Neural progenitor cell (in vitro differentiated cells): ENCODE results near the gene SYNJ2. TPM values are rescaled to one million over a fixed set of nuclear protein-coding genes. Genes with fewer than 3 reads are reported as not detected.

Experiments
- DNase-seq: peaks from one replicate; pipeline ENCODE4 v3.0.0-alpha.2; 2016; ENCODE audit warnings: low spot score
- H2AFZ ChIP-seq: fragments of 200-600 bp; sonication (generic); replicated peaks from 2 replicates; pipeline ENCODE4 v1.6.1; 2016; ENCODE audit warnings: antibody characterized with exemption
- H3F3A ChIP-seq: fragments of 200-600 bp; sonication (generic); 2 replicates; pipeline ENCODE4 v1.6.1; 2016; ENCODE audit warnings: antibody characterized with exemption, low read depth
- H3K27ac ChIP-seq: fragments of 200-600 bp; sonication (generic); 2 replicates; pipeline ENCODE4 v1.5.1; 2016; ENCODE audit warnings: mild to moderate bottlenecking
- H3K27me3 ChIP-seq: fragments of 200-600 bp; sonication (generic); 2 replicates; pipeline ENCODE4 v1.6.1; 2016; ENCODE audit warnings: mild to moderate bottlenecking, moderate library complexity
- H3K36me3 ChIP-seq: fragments of 200-600 bp; sonication (generic); 2 replicates; pipeline ENCODE4 v1.5.1; 2016
- H3K4me1 ChIP-seq: fragments of 200-600 bp; sonication (generic); 2 replicates; pipeline ENCODE4 v1.6.1; 2016; ENCODE audit warnings: mixed run types
- H3K4me2 ChIP-seq: fragments of 200-600 bp; sonication (generic); 2 replicates; pipeline ENCODE4 v1.6.1; 2016
- H3K4me3 ChIP-seq: fragments of 200-600 bp; sonication (generic); 2 replicates; pipeline ENCODE4 v1.5.1; 2016
- H3K79me2 ChIP-seq: fragments of 200-600 bp; sonication (generic); 2 replicates; pipeline ENCODE4 v1.6.1; 2016; ENCODE audit warnings: low read depth
- H3K9ac ChIP-seq: fragments of 200-600 bp; sonication (generic); 2 replicates; pipeline ENCODE4 v1.6.1; 2016
- H3K9me3 ChIP-seq: fragments of 200-600 bp; sonication (generic); 2 replicates; pipeline ENCODE4 v1.5.1; 2016; ENCODE audit warnings: low read depth
- H4K20me1 ChIP-seq: fragments of 200-600 bp; sonication (generic); 2 replicates; pipeline ENCODE4 v1.6.1; 2016; ENCODE audit warnings: low read depth
- H3K27ac Mint-ChIP-seq: 3 replicates; pipeline ENCODE4 v1.8.0; 2021; ENCODE audit warnings: mixed read lengths
- H3K27me3 Mint-ChIP-seq: 2 replicates; pipeline ENCODE4 v1.8.0; 2022; ENCODE audit warnings: low read depth, mild to moderate bottlenecking, inconsistent platforms, moderate library complexity, mixed read lengths; ENCODE audit not compliant: insufficient read depth
- H3K36me3 Mint-ChIP-seq: 3 replicates; pipeline ENCODE4 v1.8.0; 2021; ENCODE audit warnings: mixed read lengths
- H3K4me1 Mint-ChIP-seq: 3 replicates; pipeline ENCODE4 v1.8.0; 2021; ENCODE audit warnings: mixed read lengths
- H3K4me3 Mint-ChIP-seq: 3 replicates; pipeline ENCODE4 v1.8.0; 2021; ENCODE audit warnings: mild to moderate bottlenecking, moderate library complexity, mixed read lengths
- H3K9me3 Mint-ChIP-seq: 3 replicates; pipeline ENCODE4 v1.8.0; 2020; ENCODE audit warnings: mixed read lengths
- CTCF ChIP-seq: fragments of 200-600 bp; sonication (generic); IDR thresholded peaks from 2 replicates; pipeline ENCODE4 v1.5.1; 2017; ENCODE audit warnings: antibody characterized with exemption, mild to moderate bottlenecking
- EZH2 ChIP-seq: fragments of 200-600 bp; sonication (generic); IDR thresholded peaks from 2 replicates; pipeline ENCODE4 v1.6.1; 2017; ENCODE audit warnings: antibody characterized with exemption, mild to moderate bottlenecking, moderate library complexity
- EZH2phosphoT487 ChIP-seq: fragments of 200-600 bp; sonication (generic); IDR thresholded peaks from 2 replicates; pipeline ENCODE4 v1.6.1; 2017; ENCODE audit warnings: antibody characterized with exemption
- total RNA-seq: library from RNA; depleted of rRNA; stranded (reverse); fragments of >200 nt; gene quantifications from 2 replicates; pipeline ENCODE4 v1.2.3, GENCODE V29; 2015; ENCODE audit warnings: low replicate concordance

Gene SYNJ2
- total RNA-seq, 1 donor from 2014 or later: 4.8 TPM

- no peaks in the 10 kb centered on the region for H4K20me1 ChIP-seq
- no peak overlapping the region for H3K4me3 Mint-ChIP-seq
- H3K4me2 ChIP-seq: no peak overlapping the region
These were observed 86.7 kb downstream of the SYNJ2 start for GRCh38 chr6:158068156-158068892.

GRCh38 chr6:158068893-158069799, 87.5 kb downstream of the SYNJ2 start:
- Histone ChIP-seq H2AFZ (no peak overlapping the region), H3K9ac (no peak overlapping the region), H3K27ac (no peak overlapping the region), H4K20me1 (no peaks in the 10 kb centered on the region), H3K4me1 (no peaks in the 10 kb centered on the region), H3F3A (no peaks in the 10 kb centered on the region), H3K27me3 (no peaks in the 10 kb centered on the region), H3K79me2 (no peaks in the 10 kb centered on the region), H3K9me3 (no peaks in the 10 kb centered on the region), H3K4me2 (no peak overlapping the region), H3K36me3 (no peaks in the 10 kb centered on the region), H3K4me3 (no peak overlapping the region)
- no peak for TF ChIP-seq CTCF
- Mint-ChIP-seq H3K9me3 (no peaks in the 10 kb centered on the region), H3K27me3 (peaks cover 4% of the 10 kb centered on the region), H3K36me3 (peaks cover 4% of the 10 kb centered on the region), H3K27ac (peak overlapping the region; percentile 77), H3K4me1 (peaks cover 12% of the 10 kb centered on the region), H3K4me3 (no peak overlapping the region)
- no peak for DNase-seq

More at GRCh38 chr6:158068156-158068892, 86.7 kb downstream of the SYNJ2 start:
- no peak overlapping the region for H2AFZ ChIP-seq
- H3K9me3 ChIP-seq: no peaks in the 10 kb centered on the region
- peaks cover 6% of the 10 kb centered on the region for H3K27me3 Mint-ChIP-seq
- H3K27me3 ChIP-seq: no peaks in the 10 kb centered on the region
- no peaks in the 10 kb centered on the region for H3K36me3 ChIP-seq
- H3K4me3 ChIP-seq: no peak overlapping the region
- no peaks in the 10 kb centered on the region for H3K79me2 ChIP-seq
- DNase-seq: no peak
- no peaks in the 10 kb centered on the region for H3K4me1 ChIP-seq
- no peak overlapping the region for H3K27ac ChIP-seq
- peaks cover 2% of the 10 kb centered on the region for H3K9me3 Mint-ChIP-seq
- peaks cover 12% of the 10 kb centered on the region for H3K4me1 Mint-ChIP-seq
- peaks cover 6% of the 10 kb centered on the region for H3K36me3 Mint-ChIP-seq
- H3K9ac ChIP-seq: no peak overlapping the region
- H3K27ac Mint-ChIP-seq: no peak overlapping the region
- TF ChIP-seq EZH2phosphoT487 (no peak), EZH2 (no peak), CTCF (no peak)
- H3F3A ChIP-seq: no peaks in the 10 kb centered on the region

DNA sequence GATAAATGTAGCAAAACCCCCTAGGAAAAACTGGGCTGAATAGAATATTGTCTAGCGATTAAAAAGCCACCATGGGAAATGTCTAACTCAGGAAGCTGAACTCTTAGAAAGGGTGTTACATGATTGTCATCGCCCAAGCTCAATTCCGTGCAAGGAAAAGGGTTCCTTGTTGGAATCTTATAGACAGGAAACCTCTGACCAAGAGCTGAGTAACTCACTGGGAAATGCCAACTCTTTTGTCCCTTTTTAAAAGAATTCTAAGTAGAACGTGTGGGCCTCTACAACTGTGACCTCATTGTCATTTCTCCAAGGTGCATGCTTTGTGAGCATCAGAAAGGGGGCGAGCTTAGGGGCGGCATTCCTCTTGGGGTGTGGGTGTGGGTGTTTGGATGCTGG, 88.1 kb downstream of the SYNJ2 start:
- Mint-ChIP-seq H3K36me3 (peaks cover 4% of the 10 kb centered on the region), H3K4me1 (peaks cover 12% of the 10 kb centered on the region), H3K9me3 (no peaks in the 10 kb centered on the region), H3K27me3 (peaks cover 4% of the 10 kb centered on the region), H3K27ac (no peak overlapping the region), H3K4me3 (no peak overlapping the region)
- no peaks in the 10 kb centered on the region for H3F3A ChIP-seq
- no peak overlapping the region for H3K27ac ChIP-seq
- no peak overlapping the region for H3K4me3 ChIP-seq
- no peaks in the 10 kb centered on the region for H3K36me3 ChIP-seq
- H4K20me1 ChIP-seq: no peaks in the 10 kb centered on the region
- no peak overlapping the region for H2AFZ ChIP-seq
- H3K4me1 ChIP-seq: no peaks in the 10 kb centered on the region
- DNase-seq: no peak
- H3K79me2 ChIP-seq: no peaks in the 10 kb centered on the region
- H3K9me3 ChIP-seq: no peaks in the 10 kb centered on the region
- H3K9ac ChIP-seq: no peak overlapping the region
- H3K27me3 ChIP-seq: no peaks in the 10 kb centered on the region
- no peak for TF ChIP-seq CTCF
- no peak overlapping the region for H3K4me2 ChIP-seq
